Measurements from ENCODE around the gene HOXA4.

DNA sequence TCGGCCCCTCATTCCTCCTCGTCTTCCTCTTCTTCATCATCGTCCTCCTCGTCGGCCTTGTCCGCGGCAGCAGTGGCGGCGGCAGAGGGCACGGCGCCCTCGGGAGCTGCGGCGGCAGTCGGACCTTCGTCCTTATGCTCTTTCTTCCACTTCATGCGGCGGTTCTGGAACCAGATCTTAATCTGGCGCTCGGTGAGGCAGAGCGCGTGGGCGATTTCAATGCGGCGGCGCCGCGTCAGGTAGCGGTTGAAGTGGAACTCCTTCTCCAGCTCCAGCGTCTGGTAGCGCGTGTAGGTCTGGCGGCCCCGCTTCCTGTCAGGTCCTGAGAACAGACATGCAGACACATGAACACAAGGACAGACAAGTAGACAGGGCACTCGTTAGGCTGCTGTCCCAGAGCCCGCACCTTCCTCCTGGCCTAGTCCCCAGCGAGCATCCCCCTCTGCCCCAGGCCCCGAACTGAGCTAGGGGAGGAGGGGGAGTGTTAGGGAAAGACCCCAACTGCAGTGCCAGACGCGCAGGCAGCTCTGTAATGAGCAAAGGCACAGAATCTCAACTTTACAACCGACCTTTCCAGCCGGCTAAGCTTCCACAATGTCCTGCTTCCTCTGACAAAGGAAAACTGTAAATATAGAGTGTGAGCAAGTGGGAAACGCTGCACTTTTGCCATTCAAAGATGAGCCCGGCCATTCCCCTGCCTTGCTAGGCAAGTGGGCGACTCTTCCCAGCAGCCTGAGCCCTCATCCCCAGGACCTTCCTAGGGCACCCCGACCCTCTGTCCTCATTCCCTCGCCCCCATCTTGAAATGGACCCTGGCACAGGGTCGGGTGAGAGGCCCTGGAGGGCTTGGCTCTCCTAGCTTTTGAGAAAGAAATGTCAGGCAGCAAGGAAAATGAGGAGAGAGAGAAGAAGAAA lies 24.6 kb upstream of the HOXA4 start:
- TF ChIP-seq, protein P1, sequence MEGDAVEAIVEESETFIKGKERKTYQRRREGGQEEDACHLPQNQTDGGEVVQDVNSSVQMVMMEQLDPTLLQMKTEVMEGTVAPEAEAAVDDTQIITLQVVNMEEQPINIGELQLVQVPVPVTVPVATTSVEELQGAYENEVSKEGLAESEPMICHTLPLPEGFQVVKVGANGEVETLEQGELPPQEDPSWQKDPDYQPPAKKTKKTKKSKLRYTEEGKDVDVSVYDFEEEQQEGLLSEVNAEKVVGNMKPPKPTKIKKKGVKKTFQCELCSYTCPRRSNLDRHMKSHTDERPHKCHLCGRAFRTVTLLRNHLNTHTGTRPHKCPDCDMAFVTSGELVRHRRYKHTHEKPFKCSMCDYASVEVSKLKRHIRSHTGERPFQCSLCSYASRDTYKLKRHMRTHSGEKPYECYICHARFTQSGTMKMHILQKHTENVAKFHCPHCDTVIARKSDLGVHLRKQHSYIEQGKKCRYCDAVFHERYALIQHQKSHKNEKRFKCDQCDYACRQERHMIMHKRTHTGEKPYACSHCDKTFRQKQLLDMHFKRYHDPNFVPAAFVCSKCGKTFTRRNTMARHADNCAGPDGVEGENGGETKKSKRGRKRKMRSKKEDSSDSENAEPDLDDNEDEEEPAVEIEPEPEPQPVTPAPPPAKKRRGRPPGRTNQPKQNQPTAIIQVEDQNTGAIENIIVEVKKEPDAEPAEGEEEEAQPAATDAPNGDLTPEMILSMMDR (conservative IDR thresholded peaks at IDR 0.05; ENCODE audit: low read length), result no peak
- no peak for TF ChIP-seq EZH2phosphoT487 (IDR thresholded peaks at IDR 0.05; ENCODE audit: borderline replicate concordance)

All from Loucy (cell line).